GM12865 (cell line): ENCODE results near the gene MKX.

Source experiments
- DNase-seq: peaks from one replicate; pipeline ENCODE4 v3.0.0; 2010; ENCODE audit warnings: low read depth
- H3K4me3 ChIP-seq: 2 replicates; pipeline ENCODE4 v1.5.1; 2011; ENCODE audit warnings: mild to moderate bottlenecking, low read depth, low read length, control low read depth
- CTCF ChIP-seq: IDR thresholded peaks from 2 replicates; pipeline ENCODE4 v1.5.1; 2011; ENCODE audit warnings: low read length, control low read depth, low read depth, inconsistent platforms; ENCODE audit not compliant: insufficient read depth; ENCODE audit errors: missing control alignments

The MKX gene

GRCh38 chr10:27741173-27742091 lies 4.2 kb downstream of the MKX start:
- TF ChIP-seq CTCF: no peak
- no peak for DNase-seq
- H3K4me3 ChIP-seq: no peak overlapping the region

GRCh38 chr10:27736396-27736795 lies 9.2 kb downstream of the MKX start:
- no peak overlapping the region for H3K4me3 ChIP-seq
- no peak for TF ChIP-seq CTCF
- no peak for DNase-seq

GRCh38 chr10:27730041-27730440 lies 15.6 kb downstream of the MKX start:
- TF ChIP-seq CTCF: no peak
- DNase-seq: no peak
- H3K4me3 ChIP-seq: no peak overlapping the region

GRCh38 chr10:27728338-27728737 lies 17.3 kb downstream of the MKX start:
- no peak overlapping the region for H3K4me3 ChIP-seq
- no peak for TF ChIP-seq CTCF
- DNase-seq: no peak

GRCh38 chr10:27724287-27724686 lies 21.3 kb downstream of the MKX start:
- TF ChIP-seq CTCF: no peak
- H3K4me3 ChIP-seq: no peak overlapping the region
- no peak for DNase-seq

- DNase-seq: no peak
- no peak for TF ChIP-seq CTCF
- no peak overlapping the region for H3K4me3 ChIP-seq
Observed at GRCh38 chr10:27723436-27723835, 22.2 kb downstream of the MKX start.

GRCh38 chr10:27720529-27720928 lies 25.1 kb downstream of the MKX start:
- no peak for DNase-seq
- H3K4me3 ChIP-seq: no peak overlapping the region
- no peak for TF ChIP-seq CTCF
